Measurements from ENCODE around the gene MME.
"Not testable (repeated sequence)": the region's sequence is repeated elsewhere in the genome, so short reads cannot be mapped to it uniquely, and the experiment has no call there.

The MME gene

DNA sequence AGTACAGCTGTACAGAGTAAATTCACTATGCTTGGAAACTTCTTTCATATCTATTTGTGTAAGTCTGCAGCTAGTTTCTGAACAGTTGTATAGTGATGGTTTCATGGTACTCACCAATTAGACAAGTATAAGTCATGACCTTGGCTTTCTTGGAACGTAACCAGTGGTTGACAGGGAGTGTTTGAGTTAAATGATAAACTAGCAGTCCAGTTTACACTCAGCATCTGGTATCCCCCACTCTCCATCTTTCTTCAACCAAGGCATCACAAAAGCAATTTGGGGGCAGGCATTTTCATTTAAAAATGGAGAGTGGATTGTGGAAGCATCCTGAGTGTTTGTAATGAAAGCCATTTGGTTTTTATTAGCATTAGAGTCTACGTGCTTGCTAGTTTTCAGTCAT is 26.0 kb downstream of the MME start:
- no peaks in the 10 kb centered on the region for H3K9me3 ChIP-seq (ENCODE audit: control insufficient read depth, low read length)
- WGBS, 2 experiments (ENCODE audit: insufficient coverage in 2 of 2), result 71% methylated on average over 1 of the region's 2 CpGs
- H3K36me3 ChIP-seq (ENCODE audit: control insufficient read depth, insufficient read depth, low read length), result no peaks in the 10 kb centered on the region
- H3K27ac ChIP-seq (ENCODE audit: low read depth, low read length, severe bottlenecking), result no peak overlapping the region
- no peaks in the 10 kb centered on the region for H3K4me1 ChIP-seq (ENCODE audit: control insufficient read depth, insufficient read depth, low read length, poor library complexity, severe bottlenecking)
- H3K4me3 ChIP-seq (ENCODE audit: extremely low read depth, insufficient read depth, low read length, poor library complexity, severe bottlenecking), result no peak overlapping the region

DNA sequence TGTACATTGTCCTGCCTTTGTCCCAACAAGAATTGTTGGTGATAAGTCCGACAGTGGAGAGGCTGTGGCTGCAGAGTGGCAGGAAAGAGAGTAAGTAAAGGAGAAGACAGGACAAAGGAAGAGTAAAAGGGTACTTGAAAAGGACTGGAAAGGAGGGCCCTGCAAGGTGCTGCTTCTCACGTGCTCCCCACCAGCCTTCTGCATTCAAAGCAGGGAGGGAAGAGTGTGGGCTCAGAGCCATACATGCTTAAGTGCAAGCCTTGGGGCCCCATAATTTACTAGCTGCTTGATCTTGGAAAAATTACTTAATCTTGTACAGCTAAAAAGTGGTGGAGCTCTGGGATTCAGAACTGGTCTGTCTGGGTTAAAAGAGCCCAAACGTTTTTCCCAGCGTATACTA is 29.9 kb downstream of the MME start:
- H3K4me3 ChIP-seq (ENCODE audit: extremely low read depth, insufficient read depth, low read length, poor library complexity, severe bottlenecking), result no peak overlapping the region
- 88 to 100% methylated on average over 2 of the region's 4 CpGs for WGBS, 2 experiments (ENCODE audit: insufficient coverage in 2 of 2)
- no peaks in the 10 kb centered on the region for H3K36me3 ChIP-seq (ENCODE audit: control insufficient read depth, insufficient read depth, low read length)
- H3K27ac ChIP-seq (ENCODE audit: low read depth, low read length, severe bottlenecking), result no peak overlapping the region
- H3K9me3 ChIP-seq (ENCODE audit: control insufficient read depth, low read length), result no peaks in the 10 kb centered on the region
- H3K4me1 ChIP-seq (ENCODE audit: control insufficient read depth, insufficient read depth, low read length, poor library complexity, severe bottlenecking), result no peaks in the 10 kb centered on the region

DNA sequence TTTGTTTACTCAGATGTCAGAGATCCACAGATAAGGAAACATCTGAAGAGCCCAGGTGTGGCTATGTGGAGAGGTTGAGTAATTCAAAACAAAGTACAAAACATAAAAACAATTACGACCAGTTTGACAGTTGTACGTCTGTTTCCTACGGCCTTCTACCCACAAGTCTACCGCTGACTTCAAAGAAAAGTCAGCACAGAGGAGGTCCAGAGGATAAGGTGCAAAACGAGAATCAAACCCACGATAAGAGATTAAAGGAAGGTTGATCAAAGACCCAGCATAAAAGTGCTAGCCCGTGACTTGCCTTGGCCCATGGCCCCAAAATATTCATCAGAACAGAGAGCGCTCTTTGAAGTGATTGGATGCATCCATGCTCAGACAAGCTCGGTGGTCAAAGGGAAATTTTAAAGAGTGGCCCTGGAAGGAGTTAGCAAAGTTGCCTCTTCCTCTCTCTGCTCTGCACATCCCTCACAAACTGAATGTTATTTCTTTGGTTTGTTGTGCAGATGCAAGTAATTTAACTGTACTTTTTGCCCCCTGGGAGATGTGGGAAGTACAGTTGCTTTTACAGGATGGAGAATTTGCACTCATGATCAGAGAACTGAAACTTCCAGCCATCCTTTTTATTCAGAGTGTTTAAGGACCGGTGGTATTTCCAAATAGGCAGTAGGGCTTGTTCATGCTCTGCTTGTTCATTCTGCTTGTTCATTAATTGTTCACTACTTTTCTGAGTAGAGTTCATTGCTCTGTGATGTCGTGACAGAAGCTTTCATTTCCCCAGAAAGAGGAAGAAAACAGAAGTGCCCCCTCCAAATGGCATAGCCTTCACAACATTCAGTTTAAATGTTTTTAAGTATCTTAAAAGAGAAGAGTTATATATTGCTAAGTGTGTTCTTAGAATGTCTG is 31.1 kb downstream of the MME start:
- no peaks in the 10 kb centered on the region for H3K4me1 ChIP-seq (ENCODE audit: control insufficient read depth, insufficient read depth, low read length, poor library complexity, severe bottlenecking)
- no peaks in the 10 kb centered on the region for H3K9me3 ChIP-seq (ENCODE audit: control insufficient read depth, low read length)
- H3K4me3 ChIP-seq (ENCODE audit: extremely low read depth, insufficient read depth, low read length, poor library complexity, severe bottlenecking), result no peak overlapping the region
- no peak overlapping the region for H3K27ac ChIP-seq (ENCODE audit: low read depth, low read length, severe bottlenecking)
- WGBS, 2 experiments (ENCODE audit: insufficient coverage in 2 of 2), result 88 to 98% methylated on average over 7 of the region's 11 CpGs
- H3K36me3 ChIP-seq (ENCODE audit: control insufficient read depth, insufficient read depth, low read length), result no peaks in the 10 kb centered on the region

DNA sequence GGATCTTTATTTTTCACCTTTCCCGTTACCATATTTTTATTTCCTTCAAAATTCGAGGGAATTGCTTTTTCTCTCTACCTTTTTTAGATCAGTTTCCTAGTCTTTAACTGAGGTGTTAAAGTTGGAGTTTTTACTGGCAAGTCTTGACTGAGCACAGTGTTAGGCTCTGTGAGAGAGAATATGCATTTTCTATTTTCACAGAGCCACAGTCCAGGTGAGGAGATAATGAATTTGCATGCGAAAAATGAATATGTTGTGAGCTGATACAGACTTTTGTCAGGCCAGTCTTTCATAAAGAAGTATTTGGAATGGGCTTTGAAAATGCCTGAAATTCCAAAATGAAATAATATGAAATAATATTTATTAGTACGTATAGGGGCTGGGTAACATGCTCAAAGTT is 31.9 kb downstream of the MME start:
- Histone ChIP-seq H3K4me3 (ENCODE audit: extremely low read depth, insufficient read depth, low read length, poor library complexity, severe bottlenecking) (no peak overlapping the region), H3K9me3 (ENCODE audit: control insufficient read depth, low read length) (no peaks in the 10 kb centered on the region), H3K36me3 (ENCODE audit: control insufficient read depth, insufficient read depth, low read length) (no peaks in the 10 kb centered on the region), H3K27ac (ENCODE audit: low read depth, low read length, severe bottlenecking) (no peak overlapping the region), H3K4me1 (ENCODE audit: control insufficient read depth, insufficient read depth, low read length, poor library complexity, severe bottlenecking) (no peaks in the 10 kb centered on the region)
- 100% methylated on average over 1 of the region's 4 CpGs; no CpG with 5 or more reads in 1 of the 2 experiments for WGBS, 2 experiments (ENCODE audit: insufficient coverage in 2 of 2)

DNA sequence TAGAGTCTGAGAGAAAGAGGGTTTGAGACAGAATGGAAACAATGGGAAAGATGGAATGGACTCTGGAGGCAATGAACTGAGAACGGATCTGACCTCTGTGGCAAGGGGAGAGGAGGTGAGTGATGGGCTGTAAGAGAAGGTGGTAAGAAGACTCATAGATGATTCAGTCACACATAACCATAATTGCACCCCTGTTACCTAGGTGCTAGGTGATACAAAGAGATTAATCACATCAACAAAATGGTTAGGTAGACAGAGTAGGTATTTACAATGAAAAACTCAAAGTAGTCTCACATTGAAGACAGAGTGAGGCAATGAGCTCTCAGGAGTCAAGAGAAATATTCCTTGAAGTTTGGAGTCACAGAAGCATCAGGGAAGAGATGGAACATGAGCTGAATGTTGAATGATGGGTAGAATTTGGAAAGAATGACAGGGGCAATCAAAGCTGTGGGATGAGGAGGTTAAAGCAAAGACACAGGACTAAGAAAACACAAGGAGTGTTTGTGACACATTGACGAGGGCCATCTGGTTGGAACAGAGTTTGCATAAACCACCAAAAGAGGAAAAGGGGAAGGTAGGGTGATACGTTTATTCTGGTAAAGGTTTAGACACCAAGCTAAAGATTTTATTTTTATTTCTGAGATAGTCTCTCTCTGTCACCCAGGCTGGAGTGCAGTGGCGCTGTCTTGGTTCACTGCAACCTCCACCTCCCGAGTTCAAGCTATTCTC is 32.7 kb downstream of the MME start:
- H3K4me3 ChIP-seq (ENCODE audit: extremely low read depth, insufficient read depth, low read length, poor library complexity, severe bottlenecking), result no peak overlapping the region
- WGBS, 2 experiments (ENCODE audit: insufficient coverage in 2 of 2), result 93 to 96% methylated on average over 3 to 4 of the region's 5 CpGs
- H3K27ac ChIP-seq (ENCODE audit: low read depth, low read length, severe bottlenecking), result no peak overlapping the region
- no peaks in the 10 kb centered on the region for H3K9me3 ChIP-seq (ENCODE audit: control insufficient read depth, low read length)
- H3K36me3 ChIP-seq (ENCODE audit: control insufficient read depth, insufficient read depth, low read length), result no peaks in the 10 kb centered on the region
- H3K4me1 ChIP-seq (ENCODE audit: control insufficient read depth, insufficient read depth, low read length, poor library complexity, severe bottlenecking), result no peaks in the 10 kb centered on the region

DNA sequence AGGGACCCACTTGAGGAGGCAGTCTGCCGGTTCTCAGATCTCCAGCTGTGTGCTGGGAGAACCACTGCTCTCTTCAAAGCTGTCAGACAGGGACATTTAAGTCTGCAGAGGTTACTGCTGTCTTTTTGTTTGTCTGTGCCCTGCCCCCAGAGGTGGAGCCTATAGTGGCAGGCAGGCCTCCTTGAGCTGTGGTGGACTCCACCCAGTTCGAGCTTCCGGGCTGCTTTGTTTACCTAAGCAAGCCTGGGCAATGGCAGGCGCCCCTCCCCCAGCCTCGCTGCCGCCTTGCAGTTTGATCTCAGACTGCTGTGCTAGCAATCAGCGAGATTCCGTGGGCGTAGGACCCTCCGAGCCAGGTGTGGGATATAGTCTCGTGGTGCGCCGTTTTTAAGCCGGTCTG is 44.6 kb downstream of the MME start:
- not testable (repeated sequence) for H3K9me3 ChIP-seq (ENCODE audit: control insufficient read depth, low read length); H3K36me3 ChIP-seq (ENCODE audit: control insufficient read depth, insufficient read depth, low read length); H3K27ac ChIP-seq (ENCODE audit: low read depth, low read length, severe bottlenecking); H3K4me1 ChIP-seq (ENCODE audit: control insufficient read depth, insufficient read depth, low read length, poor library complexity, severe bottlenecking); H3K4me3 ChIP-seq (ENCODE audit: extremely low read depth, insufficient read depth, low read length, poor library complexity, severe bottlenecking)
- no CpG with 5 or more reads among the region's 14 CpGs for WGBS, 2 experiments (ENCODE audit: insufficient coverage in 2 of 2)

DNA sequence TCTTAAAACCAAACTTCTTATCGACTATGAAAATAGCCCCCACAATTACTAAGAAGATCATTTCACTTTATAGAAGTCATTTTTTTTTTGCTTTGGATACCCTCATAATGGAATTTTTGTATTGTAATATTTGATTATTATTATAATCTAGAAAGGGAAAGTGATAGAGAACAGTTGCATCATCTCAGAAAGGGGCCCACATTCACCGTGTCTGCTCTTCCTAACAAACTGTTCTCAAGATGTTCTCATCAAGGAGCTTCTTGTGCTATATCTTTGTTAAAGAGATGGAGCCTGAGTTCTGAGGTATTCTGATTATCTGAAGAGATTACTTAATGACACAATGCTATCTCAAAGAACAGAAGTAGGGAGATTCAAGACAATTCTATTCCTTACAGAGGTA is 49.3 kb downstream of the MME start:
- no peak overlapping the region for H3K27ac ChIP-seq (ENCODE audit: low read depth, low read length, severe bottlenecking)
- peaks cover 7% of the 10 kb centered on the region for H3K4me1 ChIP-seq (ENCODE audit: control insufficient read depth, insufficient read depth, low read length, poor library complexity, severe bottlenecking)
- WGBS, 2 experiments (ENCODE audit: insufficient coverage in 2 of 2), result no CpG with 5 or more reads among the region's 2 CpGs
- no peaks in the 10 kb centered on the region for H3K36me3 ChIP-seq (ENCODE audit: control insufficient read depth, insufficient read depth, low read length)
- H3K9me3 ChIP-seq (ENCODE audit: control insufficient read depth, low read length), result no peaks in the 10 kb centered on the region
- H3K4me3 ChIP-seq (ENCODE audit: extremely low read depth, insufficient read depth, low read length, poor library complexity, severe bottlenecking), result no peak overlapping the region

DNA sequence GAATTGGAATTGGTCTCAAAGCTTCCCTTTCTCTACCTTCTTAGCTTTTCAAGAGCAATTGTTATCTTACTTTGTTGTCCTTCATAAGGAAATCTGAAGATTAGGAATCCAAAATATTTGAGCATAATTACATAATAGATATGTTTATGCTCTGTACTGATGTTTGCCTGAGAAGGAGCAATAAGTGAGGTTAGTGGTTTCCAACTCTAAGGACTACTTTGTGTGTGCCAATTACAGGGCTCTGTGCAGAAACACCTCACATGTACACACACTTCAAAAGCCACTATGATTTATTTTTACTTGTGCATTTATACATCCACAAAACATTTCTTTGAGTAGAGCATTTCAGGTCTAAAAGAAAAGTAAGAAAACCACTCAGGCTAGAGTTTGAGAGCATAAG is 49.9 kb downstream of the MME start:
- H3K4me3 ChIP-seq (ENCODE audit: extremely low read depth, insufficient read depth, low read length, poor library complexity, severe bottlenecking), result no peak overlapping the region
- H3K27ac ChIP-seq (ENCODE audit: low read depth, low read length, severe bottlenecking), result no peak overlapping the region
- H3K9me3 ChIP-seq (ENCODE audit: control insufficient read depth, low read length), result no peaks in the 10 kb centered on the region
- peaks cover 7% of the 10 kb centered on the region for H3K4me1 ChIP-seq (ENCODE audit: control insufficient read depth, insufficient read depth, low read length, poor library complexity, severe bottlenecking)
- no peaks in the 10 kb centered on the region for H3K36me3 ChIP-seq (ENCODE audit: control insufficient read depth, insufficient read depth, low read length)

DNA sequence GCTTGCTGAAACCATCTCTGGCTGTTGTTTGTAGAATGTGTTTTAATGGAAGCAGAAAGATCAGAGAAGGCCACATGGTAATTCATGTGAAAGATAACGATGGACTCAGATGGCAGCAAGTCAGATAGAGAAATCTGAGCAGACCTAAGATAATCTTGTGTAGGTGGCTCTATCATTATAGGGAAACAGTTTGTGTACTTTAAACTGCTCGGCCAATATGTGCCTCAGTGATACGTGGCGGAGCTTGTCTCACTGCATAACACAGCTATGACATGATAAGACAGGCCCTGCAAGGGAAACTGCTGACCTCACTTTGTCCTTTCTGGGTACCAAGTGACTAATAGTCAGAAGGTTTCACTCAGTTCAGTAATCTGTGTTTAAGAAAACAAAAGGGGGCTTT is 51.0 kb downstream of the MME start:
- no peak overlapping the region for H3K27ac ChIP-seq (ENCODE audit: low read depth, low read length, severe bottlenecking)
- no peaks in the 10 kb centered on the region for H3K9me3 ChIP-seq (ENCODE audit: control insufficient read depth, low read length)
- WGBS, 2 experiments (ENCODE audit: insufficient coverage in 2 of 2), result 85% methylated on average over 2 to 4 of the region's 4 CpGs
- peaks cover 7% of the 10 kb centered on the region for H3K4me1 ChIP-seq (ENCODE audit: control insufficient read depth, insufficient read depth, low read length, poor library complexity, severe bottlenecking)
- no peak overlapping the region for H3K4me3 ChIP-seq (ENCODE audit: extremely low read depth, insufficient read depth, low read length, poor library complexity, severe bottlenecking)
- no peaks in the 10 kb centered on the region for H3K36me3 ChIP-seq (ENCODE audit: control insufficient read depth, insufficient read depth, low read length)

DNA sequence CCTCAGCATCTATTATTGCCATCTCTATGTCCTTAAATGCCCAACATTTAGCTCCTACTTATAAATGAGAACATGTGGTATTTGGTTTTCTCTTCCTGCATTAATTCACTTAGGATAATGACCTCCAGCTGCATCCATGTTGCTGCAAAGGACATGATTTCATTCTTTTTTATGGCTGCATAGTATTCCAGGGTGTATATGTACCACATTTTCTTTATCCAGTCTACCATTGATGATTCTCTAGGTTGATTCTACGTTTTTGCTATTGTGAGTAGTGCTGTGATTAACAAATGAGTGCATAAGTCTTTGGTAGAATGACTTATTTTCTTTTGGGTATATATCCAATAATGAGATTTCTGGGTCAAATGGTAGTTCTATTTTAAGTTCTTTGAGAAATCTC is 54.2 kb downstream of the MME start:
- H3K27ac ChIP-seq (ENCODE audit: low read depth, low read length, severe bottlenecking); H3K4me1 ChIP-seq (ENCODE audit: control insufficient read depth, insufficient read depth, low read length, poor library complexity, severe bottlenecking); H3K36me3 ChIP-seq (ENCODE audit: control insufficient read depth, insufficient read depth, low read length); H3K4me3 ChIP-seq (ENCODE audit: extremely low read depth, insufficient read depth, low read length, poor library complexity, severe bottlenecking); H3K9me3 ChIP-seq (ENCODE audit: control insufficient read depth, low read length): not testable (repeated sequence)
- WGBS, 2 experiments (ENCODE audit: insufficient coverage in 2 of 2), result 86% methylated on average over 1 of the region's 1 CpG; no CpG with 5 or more reads in 1 of the 2 experiments

DNA sequence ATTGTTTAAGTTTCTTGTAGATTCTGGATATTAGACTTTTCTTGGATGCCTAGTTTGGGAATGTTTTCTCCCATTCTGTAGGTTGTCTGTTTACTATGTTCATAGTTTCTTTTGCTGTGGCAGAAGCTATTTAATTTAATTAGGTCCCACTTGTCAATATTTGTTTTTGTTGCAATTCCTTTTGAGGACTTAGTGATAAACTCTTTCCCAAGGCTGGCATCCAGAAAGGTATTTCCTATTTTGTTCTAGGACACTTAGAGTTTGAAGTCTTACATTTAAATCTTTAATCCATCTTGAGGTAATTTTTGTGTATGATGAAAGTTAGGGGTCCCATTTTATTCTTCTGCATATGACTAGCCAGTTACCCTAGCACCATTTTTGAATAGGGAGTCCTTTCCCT is 54.9 kb downstream of the MME start:
- H3K36me3 ChIP-seq (ENCODE audit: control insufficient read depth, insufficient read depth, low read length), result no peaks in the 10 kb centered on the region
- no peaks in the 10 kb centered on the region for H3K9me3 ChIP-seq (ENCODE audit: control insufficient read depth, low read length)
- no peak overlapping the region for H3K27ac ChIP-seq (ENCODE audit: low read depth, low read length, severe bottlenecking)
- H3K4me3 ChIP-seq (ENCODE audit: extremely low read depth, insufficient read depth, low read length, poor library complexity, severe bottlenecking), result no peak overlapping the region
- peaks cover 7% of the 10 kb centered on the region for H3K4me1 ChIP-seq (ENCODE audit: control insufficient read depth, insufficient read depth, low read length, poor library complexity, severe bottlenecking)

Data from mesodermal cell (in vitro differentiated cells).